ENCODE data around the gene SCN11A.

SCN11A gene

DNA sequence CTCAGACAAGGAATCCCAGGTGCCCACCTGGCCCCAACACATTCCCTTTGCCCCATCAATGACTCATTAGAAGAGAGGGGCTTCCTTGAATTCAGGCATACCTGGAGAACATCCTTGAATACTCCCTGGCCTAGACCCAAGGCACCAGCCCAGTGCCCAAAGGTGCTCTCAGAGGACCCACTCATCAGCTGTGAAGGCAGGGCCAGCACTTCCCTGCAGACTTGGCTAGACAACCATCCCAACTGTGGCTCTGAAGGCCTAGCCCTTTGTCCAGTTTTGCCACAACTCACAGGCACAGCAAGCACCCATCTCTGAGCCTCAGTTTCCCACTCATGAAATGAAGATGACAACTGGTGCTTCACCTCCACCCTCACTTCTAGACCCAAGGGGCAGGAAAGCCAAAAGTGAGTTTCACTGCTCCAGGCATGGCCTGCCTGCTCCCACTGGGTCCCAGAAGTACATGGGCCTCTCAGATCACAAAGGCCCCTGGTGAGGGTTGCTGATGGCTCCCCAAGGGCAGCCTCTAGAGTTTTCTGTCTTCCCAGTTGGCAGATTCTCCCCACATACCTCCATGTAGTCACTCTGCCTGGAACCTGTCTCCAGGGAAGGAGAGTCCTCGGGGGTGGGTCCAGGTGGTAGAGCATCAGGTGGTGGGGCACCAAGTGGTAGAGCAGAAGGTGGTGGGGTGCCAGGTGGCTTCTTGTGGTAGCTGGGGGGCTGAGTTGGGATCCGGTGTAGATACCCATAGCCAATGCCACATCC is 48.2 kb upstream of the SCN11A start:
- H3K79me2 ChIP-seq (ENCODE audit: insufficient read depth, low read length), result peaks cover 2% of the 10 kb centered on the region
- H4K20me1 ChIP-seq (ENCODE audit: insufficient read depth, low read length), result peaks cover 42% of the 10 kb centered on the region
- H3K36me3 ChIP-seq (ENCODE audit: insufficient read depth, low read length), result peaks cover 62% of the 10 kb centered on the region
- H3K4me2 ChIP-seq (ENCODE audit: insufficient read depth, low read length), result no peak overlapping the region
- H3K27ac ChIP-seq (ENCODE audit: low read length), result no peak overlapping the region
- no peak overlapping the region for H3K4me3 ChIP-seq (ENCODE audit: low read depth in 1 of 2, low read length in 2 of 2)
- H3K9ac ChIP-seq (ENCODE audit: low read depth, low read length), result no peak overlapping the region
- H2AFZ ChIP-seq (ENCODE audit: low read depth, low read length), result no peak overlapping the region
- no peak for DNase-seq
- ATAC-seq (ENCODE audit: insufficient read depth, low read depth), result no peak
- no peaks in the 10 kb centered on the region for H3K27me3 ChIP-seq (ENCODE audit: insufficient read depth, low read length, poor library complexity)
- H3K4me1 ChIP-seq (ENCODE audit: insufficient read depth, low read length), result peaks cover 8% of the 10 kb centered on the region; the same call in 1 of the 2 replicates
- no peaks in the 10 kb centered on the region for H3K9me3 ChIP-seq (ENCODE audit: insufficient read depth, low read length, severe bottlenecking)
- TF ChIP-seq CTCF (IDR thresholded peaks at IDR 0.05; ENCODE audit: borderline replicate concordance, extremely low read depth, low read length, poor library complexity, severe bottlenecking), result no peak
- TF ChIP-seq EZH2 (IDR thresholded peaks at IDR 0.05; ENCODE audit: borderline replicate concordance, low read depth, low read length, severe bottlenecking), result no peak

DNA sequence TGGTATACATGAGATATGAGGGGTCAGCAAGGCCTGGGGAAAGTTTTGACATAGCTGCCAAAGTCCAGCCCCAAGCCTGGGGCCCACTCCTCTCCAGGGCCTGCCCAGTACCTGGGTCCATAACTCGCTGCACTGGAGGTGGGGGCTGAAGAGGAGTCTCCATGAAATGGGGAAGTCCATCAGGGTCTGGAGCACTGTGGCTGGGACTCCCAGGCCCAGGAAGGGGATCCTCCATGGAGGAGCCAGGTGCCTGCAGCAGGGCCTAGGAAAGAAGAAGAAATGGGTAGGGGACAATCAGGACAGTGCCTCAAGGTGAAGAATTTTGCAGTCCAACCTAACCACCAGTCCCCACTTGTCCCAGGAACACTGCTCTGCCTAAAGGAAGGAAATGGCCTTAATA is 47.5 kb upstream of the SCN11A start:
- Histone ChIP-seq H3K36me3 (ENCODE audit: insufficient read depth, low read length) (peaks cover 69% of the 10 kb centered on the region), H3K79me2 (ENCODE audit: insufficient read depth, low read length) (no peaks in the 10 kb centered on the region; the same call in 1 of the 2 replicates), H4K20me1 (ENCODE audit: insufficient read depth, low read length) (peaks cover 36% of the 10 kb centered on the region), H3K4me2 (ENCODE audit: insufficient read depth, low read length) (no peak overlapping the region), H2AFZ (ENCODE audit: low read depth, low read length) (no peak overlapping the region), H3K27ac (ENCODE audit: low read length) (no peak overlapping the region), H3K4me3 (ENCODE audit: low read depth in 1 of 2, low read length in 2 of 2) (no peak overlapping the region), H3K4me1 (ENCODE audit: insufficient read depth, low read length) (peaks cover 5% of the 10 kb centered on the region; the same call in 1 of the 2 replicates), H3K9ac (ENCODE audit: low read depth, low read length) (no peak overlapping the region), H3K9me3 (ENCODE audit: insufficient read depth, low read length, severe bottlenecking) (no peaks in the 10 kb centered on the region), H3K27me3 (ENCODE audit: insufficient read depth, low read length, poor library complexity) (no peaks in the 10 kb centered on the region)
- ATAC-seq (ENCODE audit: insufficient read depth, low read depth) (no peak), DNase-seq (no peak)
- TF ChIP-seq EZH2 (IDR thresholded peaks at IDR 0.05; ENCODE audit: borderline replicate concordance, low read depth, low read length, severe bottlenecking) (no peak), CTCF (IDR thresholded peaks at IDR 0.05; ENCODE audit: borderline replicate concordance, extremely low read depth, low read length, poor library complexity, severe bottlenecking) (no peak)

- Histone ChIP-seq H2AFZ (ENCODE audit: low read depth, low read length) (no peak overlapping the region), H3K4me3 (ENCODE audit: low read depth in 1 of 2, low read length in 2 of 2) (no peak overlapping the region), H3K4me2 (ENCODE audit: insufficient read depth, low read length) (no peak overlapping the region), H4K20me1 (ENCODE audit: insufficient read depth, low read length) (peaks cover 30% of the 10 kb centered on the region), H3K9me3 (ENCODE audit: insufficient read depth, low read length, severe bottlenecking) (no peaks in the 10 kb centered on the region), H3K27me3 (ENCODE audit: insufficient read depth, low read length, poor library complexity) (no peaks in the 10 kb centered on the region), H3K79me2 (ENCODE audit: insufficient read depth, low read length) (no peaks in the 10 kb centered on the region), H3K9ac (ENCODE audit: low read depth, low read length) (no peak overlapping the region), H3K4me1 (ENCODE audit: insufficient read depth, low read length) (peaks cover 1% of the 10 kb centered on the region; the same call in 1 of the 2 replicates), H3K27ac (ENCODE audit: low read length) (no peak overlapping the region), H3K36me3 (ENCODE audit: insufficient read depth, low read length) (peaks cover 75% of the 10 kb centered on the region)
- ATAC-seq (ENCODE audit: insufficient read depth, low read depth) (no peak), DNase-seq (no peak)
- TF ChIP-seq EZH2 (IDR thresholded peaks at IDR 0.05; ENCODE audit: borderline replicate concordance, low read depth, low read length, severe bottlenecking) (no peak), CTCF (IDR thresholded peaks at IDR 0.05; ENCODE audit: borderline replicate concordance, extremely low read depth, low read length, poor library complexity, severe bottlenecking) (no peak)
Measured at GRCh38 chr3:39098473-39099000, 46.8 kb upstream of the SCN11A start.
